HG02973 (cell line): Measurements from ENCODE around the gene FAM151A.
"Not testable (repeated sequence)": the region's sequence is repeated elsewhere in the genome, so short reads cannot be mapped to it uniquely, and the experiment has no call there.

Source experiments
- ATAC-seq: cut with Tn5 transposase; IDR thresholded peaks from one replicate; pipeline ENCODE4 v1.9.1; 2021; ENCODE audit warnings: moderate library complexity; ENCODE audit not compliant: unreplicated experiment

FAM151A gene

GRCh38 chr1:54636461-54637446 lies 13.4 kb upstream of the FAM151A start:
- not testable (repeated sequence) for ATAC-seq

DNA sequence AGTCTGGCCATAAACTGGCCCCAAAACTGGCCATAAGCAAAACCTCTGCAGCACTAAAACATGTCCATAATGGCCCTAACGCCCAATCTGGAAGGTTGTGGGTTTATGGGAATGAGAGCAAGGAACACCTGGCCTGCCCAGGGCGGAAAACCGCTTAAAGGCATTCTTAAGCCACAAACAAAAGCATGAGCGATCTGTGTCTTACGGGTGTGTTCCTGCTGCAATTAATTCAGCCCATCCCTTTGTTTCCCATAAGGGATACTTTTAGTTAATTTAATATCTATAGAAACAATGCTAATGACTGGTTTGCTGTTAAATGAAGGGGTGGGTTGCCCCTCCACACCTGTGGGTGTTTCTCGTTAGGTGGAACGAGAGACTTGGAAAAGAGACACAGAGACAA lies 12.5 kb upstream of the FAM151A start:
- ATAC-seq = not testable (repeated sequence)

DNA sequence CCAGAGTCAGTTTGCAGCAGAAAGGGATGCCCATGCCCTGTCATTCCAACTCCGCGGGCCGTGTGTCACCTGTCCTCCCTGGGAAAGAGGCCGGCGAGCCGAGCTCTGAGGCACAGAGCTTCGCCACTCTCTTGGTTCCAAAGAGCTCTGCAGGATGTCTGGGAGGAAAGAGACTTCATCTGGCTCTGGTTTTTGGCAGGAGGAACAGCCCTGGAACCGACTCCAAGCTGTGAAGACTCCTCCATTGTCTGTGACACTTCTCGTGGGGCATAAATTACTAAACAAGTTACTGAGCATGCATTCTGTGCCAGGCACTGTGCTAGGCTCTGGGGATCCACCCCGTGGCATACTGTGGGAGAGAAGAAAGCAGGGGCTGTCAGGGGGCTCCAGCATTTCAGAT lies 3.9 kb upstream of the FAM151A start:
- ATAC-seq = no peak

DNA sequence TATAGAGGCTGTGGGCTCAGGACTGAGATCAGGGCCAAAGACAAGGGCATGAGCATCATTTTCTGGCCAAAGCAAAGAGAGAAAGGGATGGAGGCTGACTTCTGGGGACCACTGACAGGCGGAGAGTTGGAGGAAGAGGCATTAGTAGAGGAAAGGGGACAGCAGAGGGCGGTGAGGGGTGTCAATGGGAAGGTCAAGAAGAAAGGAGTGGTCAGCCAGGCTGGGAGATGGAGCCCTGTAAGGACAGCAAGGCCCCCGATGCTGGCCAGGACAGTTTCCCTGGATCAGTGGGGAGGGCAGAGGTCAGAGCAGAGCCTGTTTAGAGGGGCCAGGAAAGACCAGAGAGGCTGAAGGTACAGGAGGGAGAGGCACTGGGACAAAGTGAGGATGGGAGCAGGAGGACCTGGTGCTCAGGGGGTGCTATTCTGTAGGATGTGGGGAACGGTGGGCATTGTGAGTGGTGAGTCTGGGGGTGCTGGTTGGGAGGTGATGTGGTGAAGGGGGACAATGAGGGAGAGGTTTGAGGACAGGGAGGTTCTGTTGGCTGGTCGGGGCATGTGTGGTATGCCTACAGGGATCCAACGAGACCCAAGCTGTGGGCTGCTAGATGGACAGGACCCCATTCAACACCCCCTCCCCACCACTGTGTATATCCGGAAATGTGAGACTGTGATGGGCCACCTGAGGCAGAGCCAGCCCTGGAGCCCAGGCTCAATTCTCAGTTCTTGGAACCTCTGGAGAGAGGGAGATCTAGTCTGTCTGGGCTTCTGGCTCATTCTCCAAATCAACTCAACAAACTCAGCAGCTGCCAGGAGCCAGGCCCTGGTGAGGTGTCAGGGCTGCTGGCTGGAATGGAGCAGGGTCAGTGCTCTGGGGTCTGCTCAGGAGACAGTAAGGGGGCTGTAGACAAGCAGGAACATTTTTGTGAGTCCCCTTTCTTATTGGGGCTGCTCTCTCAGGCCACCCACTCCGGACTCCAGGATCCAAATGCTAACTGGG lies 1.4 kb upstream of the FAM151A start:
- ATAC-seq = no peak

DNA sequence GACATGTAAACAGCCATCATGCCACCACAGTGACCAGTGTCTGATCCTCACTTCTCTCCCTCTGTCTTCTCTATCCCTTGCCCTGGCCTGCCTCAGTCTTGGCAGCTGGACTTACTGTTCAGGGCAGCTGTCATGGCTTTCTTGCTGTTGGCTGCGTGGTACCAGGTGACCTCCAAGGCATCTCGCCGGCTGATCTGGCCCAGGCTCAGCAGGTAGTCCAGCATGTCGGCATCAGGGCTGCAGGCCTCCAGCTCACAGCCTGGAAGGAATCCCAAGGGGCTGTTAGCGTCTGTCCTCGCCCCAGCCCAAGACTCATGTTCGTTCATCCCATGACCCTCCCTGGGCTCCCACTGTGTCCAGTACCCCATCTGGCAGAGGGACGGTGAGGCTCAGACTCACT lies 3.6 kb downstream of the FAM151A start:
- no peak for ATAC-seq

DNA sequence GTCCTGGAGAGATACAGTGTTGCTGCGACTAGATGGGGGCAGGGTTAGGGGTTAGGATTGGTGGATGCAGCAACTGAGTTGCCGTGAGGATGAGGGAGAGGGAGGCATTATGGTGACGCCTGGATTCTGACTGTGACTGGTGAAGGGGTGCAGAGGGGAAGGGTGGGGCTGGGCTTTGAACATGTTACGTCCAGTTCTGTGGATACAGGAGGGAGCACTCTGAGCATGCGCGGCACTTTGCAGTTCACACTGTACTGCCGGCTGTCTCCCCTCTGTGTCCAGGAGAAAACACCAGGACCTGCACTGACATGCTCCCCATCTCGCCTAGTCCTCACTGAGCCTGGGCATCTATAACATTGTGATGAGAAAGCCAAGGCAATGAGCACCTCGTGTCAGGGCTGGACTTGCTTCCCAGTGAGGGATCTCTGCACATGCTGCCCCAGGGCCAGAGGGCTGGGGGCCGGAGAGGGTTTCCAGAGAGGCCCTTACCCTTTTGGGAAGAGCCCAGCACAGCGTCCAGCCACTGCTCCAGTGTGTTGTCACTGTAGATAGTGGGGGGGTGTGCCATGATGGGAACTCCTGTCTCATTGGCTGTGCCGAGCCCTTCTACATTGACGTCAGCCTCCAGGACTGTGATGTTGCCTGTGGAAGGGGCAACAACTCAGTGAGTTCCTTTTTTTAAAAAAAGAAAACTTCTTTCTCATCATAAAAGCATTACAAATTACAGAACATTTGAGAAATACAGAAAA lies 7.6 kb downstream of the FAM151A start:
- ATAC-seq = no peak

DNA sequence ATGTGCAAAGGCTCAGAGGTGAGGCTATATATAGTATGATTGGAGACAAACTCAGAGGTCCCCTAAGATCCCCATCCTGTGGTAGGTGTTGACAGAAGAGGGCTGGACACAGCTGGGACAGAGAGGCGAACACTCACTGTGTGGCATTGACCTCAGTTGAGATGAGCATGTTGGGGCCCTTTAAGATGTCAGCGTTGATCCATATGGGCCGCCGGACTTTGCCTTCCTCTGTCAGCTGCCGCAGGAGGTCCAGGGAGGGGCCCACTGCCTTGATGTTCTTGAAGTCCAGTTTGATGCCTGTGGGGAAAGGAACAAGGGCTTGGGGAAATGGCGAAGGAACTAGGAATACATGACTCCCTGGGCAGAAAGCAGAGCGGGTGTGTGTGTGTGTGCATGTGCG lies 8.8 kb downstream of the FAM151A start:
- ATAC-seq = no peak

DNA sequence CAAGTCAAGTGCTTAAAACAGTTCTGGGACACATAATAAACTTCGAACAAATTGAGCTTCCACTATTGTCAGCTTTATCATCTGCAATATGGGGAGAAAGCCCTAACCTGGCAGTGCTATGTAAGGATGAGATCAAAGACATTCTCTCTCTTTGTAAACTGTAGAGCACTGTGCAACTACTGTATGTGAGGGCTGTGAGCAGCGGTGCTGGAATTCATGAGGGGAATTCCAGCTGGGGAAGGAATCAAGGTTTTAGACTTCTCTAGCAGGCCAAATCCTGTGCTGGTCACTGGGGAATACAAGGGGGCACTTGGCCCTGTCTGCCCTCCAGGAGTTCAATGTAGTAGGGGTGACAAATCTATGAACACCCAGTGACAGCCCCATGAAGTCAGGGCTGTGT lies 9.3 kb downstream of the FAM151A start:
- ATAC-seq = no peak

DNA sequence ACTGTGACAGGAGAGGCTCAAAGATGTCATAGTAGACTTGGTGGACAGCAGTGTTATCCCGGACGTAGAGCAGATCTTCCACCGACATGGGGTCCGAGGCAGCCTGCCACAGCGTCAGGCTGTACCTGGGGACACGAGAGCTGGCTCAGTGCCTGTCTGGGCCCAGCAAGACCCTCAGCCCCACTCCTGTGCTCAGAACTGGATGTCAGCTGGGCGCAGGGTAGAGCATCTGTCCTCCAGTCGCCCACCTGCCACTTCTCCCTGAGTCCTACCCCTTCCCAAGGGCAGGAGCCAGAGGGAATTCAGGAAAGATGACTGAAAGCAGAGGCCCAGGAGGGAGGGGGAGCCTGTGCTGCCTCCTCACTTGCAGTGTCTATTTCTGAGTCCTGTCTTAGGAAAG lies 11.7 kb downstream of the FAM151A start:
- ATAC-seq = no peak

- no peak for ATAC-seq
Measured at GRCh38 chr1:54610601-54611580, 12.4 kb downstream of the FAM151A start.

- ATAC-seq = no peak
Measured at GRCh38 chr1:54610048-54610447, 13.3 kb downstream of the FAM151A start.

DNA sequence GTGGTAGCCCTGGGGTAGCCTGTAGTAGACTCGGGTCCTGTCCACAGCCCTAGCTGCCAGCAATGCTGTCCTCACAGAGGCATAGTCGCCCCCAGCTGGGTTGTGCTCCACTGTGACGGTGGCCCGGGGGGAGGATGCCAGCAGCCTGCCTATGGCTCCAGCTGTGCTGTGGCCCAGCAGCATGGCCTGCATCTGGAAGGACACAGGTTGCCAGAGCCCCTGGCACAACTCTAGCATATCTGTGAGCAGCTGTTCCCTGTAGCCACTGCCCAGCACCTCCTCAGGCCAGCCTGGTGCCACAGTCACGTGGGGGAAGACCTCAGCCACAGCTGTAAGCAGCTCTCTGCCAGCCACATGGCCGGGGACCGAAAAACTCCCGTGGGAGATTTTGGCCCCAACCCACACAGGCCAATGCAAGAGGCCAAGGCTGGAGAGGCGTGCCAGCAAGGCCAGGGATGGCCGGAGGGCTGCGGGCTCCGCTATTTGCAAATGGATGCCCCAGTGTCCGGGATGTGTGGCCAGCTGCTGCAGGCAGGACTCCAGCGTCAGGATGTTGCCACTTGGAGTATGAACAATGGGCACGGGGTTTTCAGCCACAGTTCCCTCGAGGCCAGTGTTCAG lies 13.9 kb downstream of the FAM151A start:
- no peak for ATAC-seq

DNA sequence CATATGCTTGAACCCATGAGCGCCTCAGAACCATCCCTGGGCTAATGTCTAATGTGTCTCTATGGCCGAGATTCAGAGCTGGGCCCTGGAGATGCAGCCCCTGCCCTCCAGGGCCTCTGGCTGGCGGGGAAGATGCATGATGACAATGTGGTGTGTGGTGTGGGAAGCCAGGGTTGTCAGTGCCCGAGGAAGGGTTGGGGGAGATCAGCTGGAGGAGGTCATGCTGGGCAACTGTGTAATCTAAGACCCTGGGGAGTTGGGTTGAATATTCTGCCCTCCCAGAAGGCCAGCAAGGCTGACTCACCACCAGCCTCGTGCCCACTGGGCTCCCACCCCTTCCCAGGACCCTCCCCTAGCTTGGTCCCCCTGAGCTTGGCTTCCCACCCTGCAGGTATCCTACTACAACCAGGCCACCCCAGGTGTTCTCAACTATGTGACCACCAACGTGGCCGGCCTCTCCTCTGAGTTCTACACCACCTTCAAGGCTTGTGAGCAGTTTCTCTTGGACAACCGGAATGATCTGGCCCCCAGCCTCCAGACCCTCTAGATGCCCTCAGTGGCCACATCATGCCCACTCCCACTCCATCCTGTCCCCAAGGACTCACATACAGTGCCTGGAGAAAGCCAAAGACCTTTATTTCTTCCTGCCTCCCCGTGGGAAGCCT lies 14.6 kb downstream of the FAM151A start:
- ATAC-seq = no peak

DNA sequence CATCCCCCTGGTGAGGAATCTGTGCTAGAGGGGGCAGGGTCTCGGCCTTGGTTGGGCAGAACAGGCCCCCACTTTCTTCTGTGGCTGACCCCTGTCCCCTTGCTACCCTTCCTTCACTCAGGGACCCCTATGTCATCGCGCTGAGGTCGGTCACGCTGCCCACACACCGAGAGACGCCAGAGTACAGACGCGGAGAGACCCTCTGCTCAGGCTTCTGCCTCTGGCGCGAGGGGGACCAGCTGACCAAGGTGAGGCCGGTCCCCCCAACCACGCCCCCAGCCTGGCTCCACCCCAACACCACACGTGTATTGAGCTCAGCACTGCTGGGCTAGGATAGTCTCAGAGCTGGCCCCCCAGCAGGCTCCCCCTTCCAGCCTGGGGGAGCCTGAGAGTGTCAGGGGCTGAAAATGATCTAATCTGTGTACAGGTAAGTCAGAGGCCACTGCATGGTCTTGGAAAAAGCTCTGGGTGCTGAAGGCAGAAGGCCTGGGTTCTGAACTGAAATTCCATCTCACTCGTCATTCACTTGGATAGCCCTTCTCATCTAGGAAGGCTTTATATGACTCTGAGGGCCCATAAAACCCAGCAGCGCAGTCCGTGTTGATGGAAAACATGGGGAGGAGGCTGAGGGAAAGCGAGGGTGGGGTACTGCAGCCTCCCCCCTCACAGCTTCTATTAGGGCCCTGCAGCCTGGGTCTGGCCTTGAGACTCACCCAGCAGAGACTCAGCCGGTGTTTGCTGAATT lies 15.3 kb downstream of the FAM151A start:
- ATAC-seq = no peak

GRCh38 chr1:54606990-54607325 lies 16.4 kb downstream of the FAM151A start:
- ATAC-seq = no peak

DNA sequence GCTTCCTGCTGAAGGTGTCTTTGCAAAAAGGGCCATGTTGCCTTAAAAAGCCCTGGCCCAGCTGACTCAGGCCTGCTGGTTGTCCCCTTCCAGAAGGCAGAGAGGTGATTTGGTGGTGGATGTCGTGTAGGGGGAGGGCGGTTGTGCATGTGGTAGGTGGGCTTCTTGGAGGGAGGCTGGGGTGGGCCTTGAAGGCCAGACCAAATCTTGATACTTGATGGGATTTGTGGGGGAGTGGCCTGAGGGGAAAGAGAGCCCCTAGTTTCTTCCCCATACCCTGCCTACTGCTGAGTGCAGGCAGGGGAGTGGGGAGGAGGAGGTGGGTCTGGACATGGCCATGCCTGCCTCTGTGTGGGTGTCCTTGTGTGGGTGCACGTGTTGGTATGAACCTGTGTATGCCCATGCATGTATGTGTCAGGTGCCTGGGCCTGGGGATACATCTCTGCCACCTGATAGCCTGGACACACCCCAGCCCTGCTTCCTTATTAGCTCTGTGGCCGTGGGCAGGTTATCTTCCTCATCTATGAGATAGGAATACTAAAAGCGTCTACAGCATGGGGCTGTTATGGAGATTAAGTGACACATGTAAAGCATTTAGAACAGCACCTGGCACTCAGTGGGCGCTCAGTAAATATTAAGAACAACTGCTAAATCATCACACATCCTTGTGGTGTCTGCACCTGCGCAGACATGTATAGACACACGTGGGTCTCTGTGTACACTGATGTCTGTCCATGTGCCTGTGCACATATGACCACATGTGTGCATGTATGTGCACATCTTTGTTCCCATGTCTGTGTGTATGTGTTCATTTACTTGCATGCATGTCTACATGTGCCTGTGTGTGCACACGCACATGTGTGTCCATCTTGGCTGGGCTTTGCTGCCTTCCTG lies 17.0 kb downstream of the FAM151A start:
- ATAC-seq = no peak
